ENCODE results near the gene SMARCD3.

- no peak for TF ChIP-seq MAX (IDR thresholded peaks at IDR 0.05)
- no peak for TF ChIP-seq YY1 (IDR thresholded peaks at IDR 0.05)
- no peak for TF ChIP-seq CTCF (IDR thresholded peaks at IDR 0.05; ENCODE audit: low read depth, low read length, missing input control)
- TF ChIP-seq GABPA (IDR thresholded peaks at IDR 0.05 in 1 of 2, conservative IDR thresholded peaks at IDR 0.05 in 1 of 2) = no peak
- TF ChIP-seq RAD21 (IDR thresholded peaks at IDR 0.05) = no peak
- no peak for TF ChIP-seq REST (IDR thresholded peaks at IDR 0.05)
These were observed 9.5 kb upstream of the SMARCD3 start for GRCh38 chr7:151257990-151258389.
